ENCODE results near the gene CRYBA4.

The CRYBA4 gene

GRCh38 chr22:26592421-26592891 is 29.3 kb upstream of the CRYBA4 start:
- 0 out of 2 replicates have a peak overlapping the region, but pooled peaks have one; percentile 7 for H3K4me2 ChIP-seq (ENCODE audit: insufficient read depth, low read length)
- peaks cover 17% of the 10 kb centered on the region for H3K79me2 ChIP-seq (ENCODE audit: insufficient read depth, low read length)
- H3K9ac ChIP-seq (ENCODE audit: low read depth, low read length): no peak overlapping the region
- H3K9me3 ChIP-seq (ENCODE audit: insufficient read depth, low read length, severe bottlenecking): no peaks in the 10 kb centered on the region
- no peak overlapping the region for H3K4me3 ChIP-seq (ENCODE audit: low read depth in 1 of 2, low read length in 2 of 2)
- ATAC-seq (ENCODE audit: insufficient read depth, low read depth): peak; percentile 81
- TF ChIP-seq EZH2 (IDR thresholded peaks at IDR 0.05; ENCODE audit: borderline replicate concordance, low read depth, low read length, severe bottlenecking) (no peak), CTCF (IDR thresholded peaks at IDR 0.05; ENCODE audit: borderline replicate concordance, extremely low read depth, low read length, poor library complexity, severe bottlenecking) (no peak)
- H2AFZ ChIP-seq (ENCODE audit: low read depth, low read length): no peak overlapping the region
- H3K4me1 ChIP-seq (ENCODE audit: insufficient read depth, low read length): peaks cover 34% of the 10 kb centered on the region
- no peaks in the 10 kb centered on the region; the same call in 1 of the 2 replicates for H3K36me3 ChIP-seq (ENCODE audit: insufficient read depth, low read length)
- H4K20me1 ChIP-seq (ENCODE audit: insufficient read depth, low read length): no peaks in the 10 kb centered on the region
- DNase-seq: peak; percentile 86
- peaks cover 4% of the 10 kb centered on the region for H3K27me3 ChIP-seq (ENCODE audit: insufficient read depth, low read length, poor library complexity)
- no peak overlapping the region; the same call in 1 of the 2 replicates for H3K27ac ChIP-seq (ENCODE audit: low read length)

GRCh38 chr22:26593763-26594162 is 28.0 kb upstream of the CRYBA4 start:
- H3K36me3 ChIP-seq (ENCODE audit: insufficient read depth, low read length): no peaks in the 10 kb centered on the region; the same call in 1 of the 2 replicates
- H3K9me3 ChIP-seq (ENCODE audit: insufficient read depth, low read length, severe bottlenecking): no peaks in the 10 kb centered on the region
- no peak overlapping the region for H3K27ac ChIP-seq (ENCODE audit: low read length)
- no peak for ATAC-seq (ENCODE audit: insufficient read depth, low read depth)
- peaks cover 4% of the 10 kb centered on the region for H3K27me3 ChIP-seq (ENCODE audit: insufficient read depth, low read length, poor library complexity)
- H3K4me1 ChIP-seq (ENCODE audit: insufficient read depth, low read length): peaks cover 31% of the 10 kb centered on the region
- H2AFZ ChIP-seq (ENCODE audit: low read depth, low read length): no peak overlapping the region
- DNase-seq: no peak
- no peak overlapping the region for H3K4me2 ChIP-seq (ENCODE audit: insufficient read depth, low read length)
- TF ChIP-seq EZH2 (IDR thresholded peaks at IDR 0.05; ENCODE audit: borderline replicate concordance, low read depth, low read length, severe bottlenecking) (no peak), CTCF (IDR thresholded peaks at IDR 0.05; ENCODE audit: borderline replicate concordance, extremely low read depth, low read length, poor library complexity, severe bottlenecking) (no peak)
- H4K20me1 ChIP-seq (ENCODE audit: insufficient read depth, low read length): no peaks in the 10 kb centered on the region
- H3K79me2 ChIP-seq (ENCODE audit: insufficient read depth, low read length): peaks cover 9% of the 10 kb centered on the region
- H3K4me3 ChIP-seq (ENCODE audit: low read depth in 1 of 2, low read length in 2 of 2): no peak overlapping the region
- no peak overlapping the region for H3K9ac ChIP-seq (ENCODE audit: low read depth, low read length)

GRCh38 chr22:26597026-26597425 is 24.7 kb upstream of the CRYBA4 start:
- no peak for TF ChIP-seq CTCF (IDR thresholded peaks at IDR 0.05; ENCODE audit: borderline replicate concordance, extremely low read depth, low read length, poor library complexity, severe bottlenecking)
- TF ChIP-seq EZH2 (IDR thresholded peaks at IDR 0.05; ENCODE audit: borderline replicate concordance, low read depth, low read length, severe bottlenecking): no peak
- no peak overlapping the region for H3K4me3 ChIP-seq (ENCODE audit: low read depth in 1 of 2, low read length in 2 of 2)
- H3K4me1 ChIP-seq (ENCODE audit: insufficient read depth, low read length): peaks cover 12% of the 10 kb centered on the region
- no peaks in the 10 kb centered on the region for H4K20me1 ChIP-seq (ENCODE audit: insufficient read depth, low read length)
- ATAC-seq (ENCODE audit: insufficient read depth, low read depth) (no peak), DNase-seq (no peak)
- no peak overlapping the region for H3K9ac ChIP-seq (ENCODE audit: low read depth, low read length)
- H3K27ac ChIP-seq (ENCODE audit: low read length): no peak overlapping the region
- no peaks in the 10 kb centered on the region for H3K9me3 ChIP-seq (ENCODE audit: insufficient read depth, low read length, severe bottlenecking)
- H2AFZ ChIP-seq (ENCODE audit: low read depth, low read length): no peak overlapping the region
- peaks cover 4% of the 10 kb centered on the region for H3K27me3 ChIP-seq (ENCODE audit: insufficient read depth, low read length, poor library complexity)
- no peak overlapping the region for H3K4me2 ChIP-seq (ENCODE audit: insufficient read depth, low read length)
- H3K36me3 ChIP-seq (ENCODE audit: insufficient read depth, low read length): no peaks in the 10 kb centered on the region
- no peaks in the 10 kb centered on the region for H3K79me2 ChIP-seq (ENCODE audit: insufficient read depth, low read length)

Measured in DND-41 (cell line).